ENCODE results near the gene TMEM51.

Gene TMEM51

GRCh38 chr1:15196807-15197530, 43.4 kb downstream of the TMEM51 start:
- DNase-seq (ENCODE audit: low spot score): no peak

GRCh38 chr1:15197591-15198447, 44.3 kb downstream of the TMEM51 start:
- DNase-seq (ENCODE audit: low spot score): no peak

GRCh38 chr1:15198684-15199083, 45.1 kb downstream of the TMEM51 start:
- DNase-seq (ENCODE audit: low spot score): no peak

- DNase-seq (ENCODE audit: low spot score): no peak
Measured at GRCh38 chr1:15201221-15201620, 47.7 kb downstream of the TMEM51 start.

GRCh38 chr1:15201849-15202551, 48.5 kb downstream of the TMEM51 start:
- DNase-seq (ENCODE audit: low spot score): no peak

GRCh38 chr1:15204931-15205330, 51.4 kb downstream of the TMEM51 start:
- no peak for DNase-seq (ENCODE audit: low spot score)

- no peak for DNase-seq (ENCODE audit: low spot score)
Measured at GRCh38 chr1:15205586-15206346, 52.2 kb downstream of the TMEM51 start.

GRCh38 chr1:15206418-15207030, 53.0 kb downstream of the TMEM51 start:
- DNase-seq (ENCODE audit: low spot score): no peak

GRCh38 chr1:15207031-15207828, 53.7 kb downstream of the TMEM51 start:
- no peak for DNase-seq (ENCODE audit: low spot score)

GRCh38 chr1:15207829-15208429, 54.4 kb downstream of the TMEM51 start:
- DNase-seq (ENCODE audit: low spot score): no peak

GRCh38 chr1:15210651-15211375, 57.3 kb downstream of the TMEM51 start:
- no peak for DNase-seq (ENCODE audit: low spot score)

GRCh38 chr1:15211424-15211823, 57.9 kb downstream of the TMEM51 start:
- no peak for DNase-seq (ENCODE audit: low spot score)

GRCh38 chr1:15212216-15212953, 58.8 kb downstream of the TMEM51 start:
- DNase-seq (ENCODE audit: low spot score): no peak

GRCh38 chr1:15212954-15213291, 59.4 kb downstream of the TMEM51 start:
- no peak for DNase-seq (ENCODE audit: low spot score)

- no peak for DNase-seq (ENCODE audit: low spot score)
Measured at GRCh38 chr1:15213341-15213821, 59.8 kb downstream of the TMEM51 start.

GRCh38 chr1:15214527-15214926, 61.0 kb downstream of the TMEM51 start:
- DNase-seq (ENCODE audit: low spot score): no peak

GRCh38 chr1:15215116-15215515, 61.6 kb downstream of the TMEM51 start:
- no peak for DNase-seq (ENCODE audit: low spot score)

GRCh38 chr1:15217654-15218053, 64.1 kb downstream of the TMEM51 start:
- DNase-seq (ENCODE audit: low spot score): no peak

Data from RKO (cell line).